ENCODE results near the gene MGMT. TPM values are rescaled to one million over a fixed set of nuclear protein-coding genes. Genes with fewer than 3 reads are reported as not detected.

MGMT gene
- polyA plus RNA-seq, 1 donor, result 13.9 TPM

DNA sequence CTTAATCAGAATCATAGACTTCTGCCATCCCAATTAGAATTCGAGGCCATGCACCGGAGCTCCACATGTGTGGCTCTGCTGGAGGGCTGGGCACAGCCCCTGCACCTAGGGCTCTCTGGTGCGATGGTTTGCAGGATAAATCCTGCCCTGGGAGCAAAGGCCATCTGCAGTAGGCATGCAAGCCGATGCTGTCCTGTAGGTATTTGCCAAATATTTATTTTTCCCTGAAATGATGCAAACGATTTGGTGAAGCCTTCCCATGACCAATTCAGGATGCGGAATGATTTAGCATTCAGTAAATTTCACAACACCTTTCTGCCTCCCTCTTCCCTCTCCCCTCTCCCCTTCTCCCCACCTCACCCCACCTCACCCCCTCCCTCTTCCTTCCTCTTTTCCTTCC is 326.4 kb downstream of the MGMT start:
- DNase-seq (ENCODE audit: low read depth), result no peak

DNA sequence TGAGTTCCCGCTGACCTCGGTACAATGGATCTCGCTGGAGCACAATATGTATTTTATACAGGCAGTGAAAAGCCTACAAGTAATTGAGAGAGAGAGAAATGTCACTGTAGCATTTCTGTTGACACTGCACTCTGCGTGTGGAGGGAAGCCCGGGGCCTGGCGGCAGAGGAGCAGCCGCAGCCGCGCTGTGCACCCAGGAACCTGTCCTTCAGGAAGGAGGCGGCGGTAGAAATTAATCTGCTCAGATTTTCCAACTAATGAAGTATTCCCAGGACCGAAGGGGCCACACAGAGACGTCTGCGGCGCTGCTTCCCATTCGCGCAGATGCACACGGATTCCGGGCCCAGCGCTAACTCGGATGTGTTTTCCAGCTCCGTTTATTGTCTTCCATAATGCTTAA is 327.0 kb downstream of the MGMT start:
- no peak for DNase-seq (ENCODE audit: low read depth)

GRCh38 chr10:129796710-129797420 is 329.8 kb downstream of the MGMT start:
- DNase-seq (ENCODE audit: low read depth), result no peak

- DNase-seq (ENCODE audit: low read depth), result no peak
Measured at GRCh38 chr10:129799942-129800341, 332.9 kb downstream of the MGMT start.

- DNase-seq (ENCODE audit: low read depth), result no peak
Measured at GRCh38 chr10:129800796-129801340, 333.8 kb downstream of the MGMT start.

GRCh38 chr10:129807211-129807610 is 340.2 kb downstream of the MGMT start:
- no peak for DNase-seq (ENCODE audit: low read depth)

DNA sequence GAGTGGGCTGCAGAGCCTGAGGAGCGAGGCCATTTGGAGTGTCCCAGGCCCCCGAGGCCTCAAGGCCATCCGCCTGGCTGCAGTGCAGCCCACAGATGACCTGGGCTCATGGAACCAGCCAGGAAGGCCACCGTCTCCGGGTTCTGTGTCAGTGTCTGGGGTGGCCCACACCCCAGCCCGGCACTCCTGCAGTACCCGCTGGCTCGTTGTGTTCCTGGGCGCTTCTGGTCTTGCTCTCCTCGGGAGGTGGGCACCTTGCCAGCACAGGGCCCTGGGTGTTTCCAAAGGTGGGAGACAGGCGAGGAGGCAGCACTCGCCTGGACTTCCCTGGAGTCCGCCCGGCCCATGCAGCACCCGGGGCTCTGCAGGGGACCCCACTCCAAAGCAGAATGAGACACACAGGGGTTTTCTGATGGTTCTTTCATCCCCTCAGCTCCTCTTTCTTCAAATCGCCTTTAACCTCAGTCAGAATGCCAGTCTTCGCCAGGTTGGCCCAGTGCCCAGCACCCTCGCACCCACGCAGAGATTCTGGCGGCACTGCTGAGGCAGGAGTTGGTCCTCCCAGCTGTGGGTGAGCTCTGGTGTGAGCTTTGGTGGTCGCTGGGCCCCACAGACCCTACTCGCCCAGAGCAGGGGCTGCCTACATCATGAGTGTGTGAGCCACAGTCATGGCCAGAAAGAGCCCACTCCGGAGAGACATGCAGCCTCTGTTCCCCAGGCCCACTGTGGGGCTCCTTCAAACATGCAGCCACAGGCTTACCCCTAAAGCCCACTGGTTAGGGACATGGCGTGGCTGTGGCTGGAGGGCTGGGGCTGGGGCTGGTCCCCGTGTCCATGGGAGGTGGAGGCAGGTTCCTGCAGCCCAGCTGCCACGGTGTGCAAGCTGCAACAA is 341.3 kb downstream of the MGMT start:
- no peak for DNase-seq (ENCODE audit: low read depth)

GRCh38 chr10:129809431-129809830 is 342.4 kb downstream of the MGMT start:
- no peak for DNase-seq (ENCODE audit: low read depth)

DNA sequence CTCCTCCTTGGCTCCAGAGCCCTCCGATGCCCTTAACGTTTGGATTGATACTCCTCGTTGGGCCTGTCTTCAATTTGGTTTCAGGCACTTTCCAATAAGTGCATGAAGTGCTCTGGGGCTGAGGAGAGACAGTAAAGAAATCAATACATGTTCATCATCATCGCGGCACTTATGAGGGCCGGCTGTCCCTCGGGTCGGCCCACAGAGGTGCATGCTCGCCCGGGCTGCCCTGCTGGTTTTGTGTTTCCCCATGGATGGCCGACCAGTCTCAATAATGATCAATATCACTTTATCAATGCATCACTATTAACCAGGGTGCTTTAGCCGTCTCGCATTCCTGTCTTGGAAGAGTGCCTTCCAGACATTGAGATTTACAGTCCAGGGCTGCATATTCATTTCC is 342.8 kb downstream of the MGMT start:
- DNase-seq (ENCODE audit: low read depth), result no peak

DNA sequence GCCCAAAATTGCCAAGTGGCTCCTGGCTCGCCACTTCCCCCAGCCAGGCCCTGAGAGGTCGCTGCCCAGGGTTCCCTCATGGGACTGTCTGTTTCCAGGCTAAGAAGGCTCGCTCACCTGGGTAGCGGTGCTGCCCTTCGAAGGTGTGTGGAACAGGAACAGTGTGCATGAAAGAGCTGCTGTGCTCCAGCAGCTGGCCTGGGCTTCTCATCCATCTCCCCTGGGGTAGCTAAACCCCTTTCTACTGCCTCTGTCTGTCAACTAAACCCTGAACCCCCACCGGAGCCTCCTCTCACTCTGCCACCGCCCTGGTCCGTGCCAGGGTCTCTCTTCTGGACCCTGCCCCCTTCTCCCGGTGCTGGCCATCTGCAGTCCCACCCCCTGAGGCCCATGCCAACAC is 344.2 kb downstream of the MGMT start:
- DNase-seq (ENCODE audit: low read depth), result no peak

- no peak for DNase-seq (ENCODE audit: low read depth)
Measured at GRCh38 chr10:129812398-129812797, 345.4 kb downstream of the MGMT start.

DNA sequence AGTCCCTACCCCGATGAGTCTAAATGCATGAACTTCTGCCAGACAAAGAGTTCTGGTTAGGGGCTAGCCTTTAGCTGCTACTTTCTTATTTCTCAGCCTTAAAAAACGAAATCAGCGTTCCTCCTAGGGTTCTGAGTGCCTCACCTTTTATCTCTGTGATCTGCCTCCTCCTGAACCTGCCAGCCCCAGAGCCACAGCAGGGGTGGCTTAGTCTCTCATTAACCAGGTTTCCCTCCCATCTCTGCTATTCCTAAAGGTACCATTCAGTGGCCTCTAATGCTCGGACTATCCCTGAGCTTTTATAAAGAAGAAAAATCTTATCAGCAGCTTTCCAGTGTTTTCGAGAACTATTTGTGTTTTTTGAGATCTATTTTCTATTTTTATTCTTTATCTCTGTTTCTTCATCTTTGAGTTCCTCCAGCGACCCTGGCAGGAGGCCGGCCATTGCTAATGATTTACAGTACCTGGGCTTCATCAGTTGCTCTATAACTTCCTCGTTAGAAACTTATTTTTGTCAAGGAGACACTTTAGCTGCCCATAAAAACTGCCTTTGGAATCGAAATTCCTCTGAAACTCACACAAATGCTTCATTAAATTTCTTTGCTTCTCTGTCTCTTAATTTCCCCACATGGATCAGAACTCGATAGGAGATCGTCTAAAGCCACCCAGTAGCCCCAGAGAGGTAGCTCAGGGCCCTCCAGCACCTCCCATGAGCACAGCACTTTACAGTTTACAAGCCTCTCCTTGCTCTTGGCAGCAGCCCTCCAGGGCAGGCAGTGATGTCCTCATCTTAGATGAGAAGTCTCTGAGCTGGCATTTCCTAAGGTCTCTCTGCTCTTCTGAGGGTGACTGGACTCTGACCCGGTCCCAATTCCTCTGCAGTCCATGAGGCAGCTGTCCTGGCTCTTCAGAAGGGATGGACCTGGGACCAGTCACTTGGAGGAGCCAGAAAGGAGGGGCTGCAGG is 347.9 kb downstream of the MGMT start:
- no peak for DNase-seq (ENCODE audit: low read depth)

DNA sequence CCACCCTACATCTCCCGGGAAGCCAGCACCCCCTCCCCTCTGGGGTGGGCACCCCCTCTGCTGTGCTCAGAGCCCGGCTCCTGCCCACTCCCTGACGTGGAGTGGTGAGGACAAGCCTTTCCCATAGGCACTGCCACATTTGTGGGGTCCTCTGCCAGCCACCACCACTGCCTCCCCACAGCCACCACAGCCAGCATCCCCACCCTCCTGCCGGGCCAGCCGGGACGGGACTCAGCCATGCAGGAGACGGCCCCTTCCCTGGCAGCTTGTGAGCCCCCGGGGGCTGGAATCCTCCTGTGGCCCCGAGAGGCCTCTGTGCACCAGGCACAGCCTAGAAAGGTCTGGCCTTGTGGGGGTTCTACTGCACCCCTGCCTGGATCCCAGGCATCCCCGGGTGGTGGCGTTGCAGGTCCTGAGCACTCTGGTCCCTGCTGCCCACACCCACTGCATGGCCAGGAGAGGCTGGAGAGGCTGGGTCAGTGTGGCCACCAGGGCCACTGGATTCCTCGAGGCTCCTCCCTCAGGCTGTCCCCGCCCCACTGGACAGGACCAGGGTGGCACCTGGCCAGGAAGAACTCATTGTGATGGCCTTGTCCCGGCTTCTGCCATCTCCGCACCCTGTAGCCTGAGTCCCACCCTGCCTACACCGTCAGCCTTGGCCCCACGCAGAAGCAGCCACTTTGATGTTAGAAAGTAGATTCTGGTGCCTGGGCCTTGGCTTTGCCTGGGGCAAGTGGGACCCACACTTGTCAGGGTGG is 349.0 kb downstream of the MGMT start:
- DNase-seq (ENCODE audit: low read depth), result no peak

- no peak for DNase-seq (ENCODE audit: low read depth)
Measured at GRCh38 chr10:129816656-129817045, 349.6 kb downstream of the MGMT start.

Data from forelimb muscle (tissue), 1 donor.